ENCODE results near the gene RGS6.
"Not testable (repeated sequence)": the region's sequence is repeated elsewhere in the genome, so short reads cannot be mapped to it uniquely, and the experiment has no call there.

Gene RGS6

DNA sequence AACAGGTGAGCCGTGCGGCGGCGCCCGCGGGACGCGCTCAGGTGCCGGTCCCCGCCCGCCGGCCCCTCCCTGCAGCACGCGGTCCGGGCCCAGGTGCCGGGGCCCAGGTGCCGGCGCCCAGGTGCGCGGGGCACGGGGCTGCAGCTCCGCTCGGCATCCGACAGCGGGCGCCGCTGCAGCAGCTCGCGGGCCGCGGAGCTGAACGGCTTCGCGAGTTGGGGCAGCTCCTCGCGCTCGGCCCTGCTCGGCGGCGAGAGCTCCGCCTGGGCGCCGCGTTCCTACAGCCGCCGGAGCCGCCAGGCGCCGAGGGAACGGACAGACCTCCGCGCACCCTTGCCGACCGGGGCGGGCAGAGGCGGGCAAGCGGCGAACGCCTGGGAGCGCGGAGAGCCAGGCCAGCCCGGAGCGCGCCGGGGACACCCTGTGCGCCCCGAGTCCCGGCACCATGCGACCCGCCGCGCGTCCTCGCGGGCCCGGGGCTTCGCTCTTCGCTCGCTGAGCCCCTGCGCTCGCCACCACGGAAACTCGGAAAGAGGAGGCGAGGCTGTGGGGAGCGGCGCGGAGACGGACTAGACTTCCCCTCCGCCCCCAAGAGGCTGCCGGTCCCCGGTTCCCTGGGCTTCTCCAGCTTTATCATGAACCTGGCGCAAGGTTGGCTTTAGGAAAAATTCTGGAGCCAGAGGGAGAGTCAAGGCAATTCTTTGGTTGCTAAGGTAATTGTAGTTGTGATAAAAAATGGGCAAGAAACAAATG lies at the start of gene RGS6:
RGS6 (plus strand) TSS at position 201 of the 753 bp plus-strand sequence.
- peak; percentile 67 for DNase-seq

DNA sequence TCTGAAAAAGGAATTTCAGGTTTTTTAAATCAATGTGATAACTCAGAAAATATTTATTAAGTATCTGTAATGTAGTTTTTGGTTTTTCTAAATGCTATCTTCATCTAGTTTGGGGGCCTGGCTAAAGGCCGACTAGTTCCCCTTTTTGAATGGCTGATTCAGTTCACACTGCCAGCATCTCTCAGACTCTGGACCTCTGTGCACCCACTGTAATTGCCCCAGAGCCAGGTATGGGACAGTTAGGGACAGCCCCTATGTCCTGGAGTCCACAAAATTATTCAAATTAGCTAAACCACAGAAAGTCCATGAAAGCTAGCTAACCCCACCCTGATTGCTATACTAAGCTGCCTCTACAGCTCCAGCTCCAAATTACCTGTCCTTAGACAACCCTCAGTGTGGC lies 49.1 kb upstream of the RGS6 start:
- no peak for DNase-seq

DNA sequence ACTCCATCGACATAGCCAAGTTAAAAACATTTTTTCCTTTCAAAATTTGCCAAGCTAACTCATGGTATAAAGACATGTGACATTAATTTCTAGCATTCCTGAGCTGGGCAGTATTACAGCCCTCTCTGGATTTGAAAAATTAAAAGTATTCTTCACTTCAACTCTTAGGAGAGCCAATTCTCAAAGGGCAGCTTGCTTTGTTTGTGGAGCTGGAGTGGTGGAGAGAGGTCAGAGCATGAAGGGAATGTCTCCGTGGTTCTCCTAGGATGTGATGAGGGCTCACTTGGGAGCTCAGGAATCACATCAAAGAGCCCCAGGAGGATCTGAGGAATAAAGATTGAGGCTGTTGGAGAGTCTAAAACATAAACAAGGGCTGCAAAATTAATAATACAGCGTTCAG lies 46.9 kb upstream of the RGS6 start:
- no peak for DNase-seq

DNA sequence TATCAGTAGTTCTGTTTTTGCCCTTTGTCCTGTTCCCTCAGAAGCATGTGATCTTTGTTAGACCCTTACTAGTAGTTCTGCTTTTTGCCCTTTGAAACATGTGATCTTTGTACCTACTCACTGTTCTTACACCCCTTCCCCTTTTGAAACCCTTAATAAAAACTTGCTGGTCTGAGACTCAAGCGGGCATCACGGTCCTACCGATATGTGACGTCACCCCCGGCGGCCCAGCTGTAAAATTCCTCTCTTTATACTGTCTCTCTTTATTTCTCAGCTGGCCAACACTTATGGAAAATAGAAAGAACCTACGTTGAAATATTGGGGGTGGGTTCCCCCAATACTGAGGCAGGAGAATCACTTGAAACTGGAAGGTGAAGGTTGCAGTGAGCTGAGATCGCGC lies 44.4 kb upstream of the RGS6 start:
- not testable (repeated sequence) for DNase-seq

DNA sequence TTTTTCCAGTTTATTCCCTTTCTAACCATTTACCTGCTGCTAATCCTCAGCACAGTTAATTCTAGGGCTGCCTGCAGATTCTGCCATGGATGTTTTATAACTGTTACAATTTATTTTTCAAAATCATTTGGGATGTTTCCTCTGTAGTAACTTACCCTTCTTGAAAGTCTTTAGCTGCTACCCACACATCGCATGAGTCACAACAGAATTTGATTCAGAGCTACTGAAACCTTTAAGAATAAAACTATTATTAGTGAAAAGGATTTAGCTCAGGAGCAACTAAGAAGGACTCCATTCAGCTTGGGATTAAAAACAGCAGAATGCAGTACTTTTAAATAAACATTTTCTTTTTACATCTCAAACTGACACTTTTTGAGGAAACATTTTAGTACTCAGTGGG lies 41.7 kb upstream of the RGS6 start:
- DNase-seq: no peak

DNA sequence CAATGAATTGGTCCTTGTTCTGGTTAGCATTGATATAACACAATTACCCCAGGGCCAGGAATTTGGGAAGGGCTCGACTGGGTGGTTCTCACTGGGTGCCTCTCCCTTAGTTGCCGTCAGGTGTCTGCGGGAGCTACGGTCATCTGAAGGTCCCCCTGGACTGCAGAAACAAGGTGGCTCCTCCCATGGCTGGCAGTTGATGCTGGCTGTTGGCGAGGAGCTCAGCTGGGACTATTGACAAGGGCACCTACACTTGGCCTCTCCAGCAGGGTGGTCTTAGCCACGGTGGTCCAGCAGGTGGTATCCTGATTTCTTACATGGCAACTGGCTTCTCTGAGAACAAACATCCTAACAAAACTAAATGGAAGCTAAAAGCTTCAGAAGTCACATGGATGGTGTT lies 41.0 kb upstream of the RGS6 start:
- no peak for DNase-seq

DNA sequence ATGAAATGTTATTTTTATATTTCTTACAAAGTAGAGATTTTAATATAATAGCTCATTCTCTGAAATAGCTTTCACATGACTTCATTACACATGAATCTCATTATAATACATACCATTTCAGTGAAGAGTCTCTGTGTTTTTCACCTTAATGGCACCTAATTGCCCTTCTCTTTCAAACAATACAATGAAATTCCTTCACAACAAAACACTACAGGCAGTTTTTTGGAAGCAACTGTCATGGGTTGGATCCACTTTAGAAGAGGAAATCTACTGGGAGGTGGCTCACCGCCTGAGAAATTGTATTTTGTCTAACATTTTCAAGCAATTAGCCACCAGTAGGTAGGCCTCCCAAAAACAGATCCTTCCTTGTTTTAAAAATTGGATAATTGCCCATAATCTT lies 40.3 kb upstream of the RGS6 start:
- DNase-seq: no peak

DNA sequence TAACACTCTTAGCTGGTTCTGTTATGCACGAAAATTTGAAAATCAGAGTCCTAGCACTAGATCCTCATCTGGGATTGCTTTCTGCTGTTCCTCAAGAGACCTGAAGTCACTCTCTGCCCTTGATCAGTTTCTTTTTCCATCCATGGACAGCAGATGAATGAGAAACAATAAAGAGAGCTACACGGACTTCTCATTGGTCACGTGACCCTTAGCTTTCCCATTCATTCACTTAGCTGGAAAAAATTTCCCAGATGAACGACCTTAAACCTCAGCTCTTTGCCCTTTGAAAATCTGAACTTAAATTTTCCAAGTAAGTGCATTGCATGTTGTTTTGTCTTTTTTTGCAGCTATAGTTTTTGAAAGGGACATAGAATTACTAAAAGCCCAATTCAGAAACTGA lies 27.2 kb upstream of the RGS6 start:
- no peak for DNase-seq

DNA sequence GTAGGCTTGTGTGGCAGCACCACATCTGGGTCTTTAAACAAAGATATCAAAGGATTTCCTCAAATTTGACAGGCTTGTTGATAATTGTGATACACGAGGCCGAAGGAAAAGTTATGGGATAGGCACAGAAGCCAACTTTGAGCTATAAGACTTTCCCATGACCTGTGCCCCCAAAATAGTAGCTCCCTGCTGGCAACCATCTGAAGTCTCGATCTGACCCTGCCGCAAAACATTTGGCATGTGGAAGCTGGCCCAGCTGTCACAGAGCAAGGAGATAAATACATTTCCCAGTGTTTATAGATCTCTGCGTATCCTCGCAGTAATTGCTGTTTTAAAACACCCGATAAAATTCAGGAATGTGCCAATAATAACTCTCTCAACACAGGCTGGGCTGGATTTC lies 26.4 kb upstream of the RGS6 start:
- no peak for DNase-seq

DNA sequence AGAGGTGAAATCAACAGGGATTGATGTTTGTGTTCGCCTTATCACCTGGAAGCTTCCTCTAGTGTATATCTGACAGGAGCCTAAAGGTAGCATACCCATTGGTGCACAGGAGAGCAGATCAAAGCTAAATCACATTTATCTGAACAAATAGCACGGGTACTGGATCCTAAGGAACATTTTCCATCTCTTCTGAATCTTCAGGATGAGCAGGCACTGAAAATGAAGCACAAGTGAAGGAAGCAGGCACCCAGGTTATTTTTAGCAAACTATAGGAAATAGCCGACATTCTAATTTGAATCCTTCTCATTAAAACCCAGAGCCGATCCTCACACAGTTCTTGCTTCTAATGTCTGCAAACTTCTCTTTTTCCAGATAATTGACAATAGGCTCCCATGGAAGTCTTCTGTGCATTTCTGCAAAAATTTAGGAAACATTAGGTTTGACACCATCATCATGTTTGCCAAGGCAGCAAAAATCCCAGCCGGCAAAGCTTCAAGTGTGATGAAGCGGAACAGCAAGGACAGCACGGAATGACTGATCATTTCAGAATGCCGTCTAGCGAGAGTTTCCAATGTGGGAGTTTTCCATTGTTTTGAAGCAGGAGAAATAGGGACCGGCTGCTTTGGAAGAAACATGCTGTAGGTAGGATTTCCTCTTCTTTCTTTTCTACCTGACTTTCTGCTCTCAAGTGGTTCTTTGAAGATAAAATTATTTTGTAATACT lies 24.3 kb upstream of the RGS6 start:
- no peak for DNase-seq

DNA sequence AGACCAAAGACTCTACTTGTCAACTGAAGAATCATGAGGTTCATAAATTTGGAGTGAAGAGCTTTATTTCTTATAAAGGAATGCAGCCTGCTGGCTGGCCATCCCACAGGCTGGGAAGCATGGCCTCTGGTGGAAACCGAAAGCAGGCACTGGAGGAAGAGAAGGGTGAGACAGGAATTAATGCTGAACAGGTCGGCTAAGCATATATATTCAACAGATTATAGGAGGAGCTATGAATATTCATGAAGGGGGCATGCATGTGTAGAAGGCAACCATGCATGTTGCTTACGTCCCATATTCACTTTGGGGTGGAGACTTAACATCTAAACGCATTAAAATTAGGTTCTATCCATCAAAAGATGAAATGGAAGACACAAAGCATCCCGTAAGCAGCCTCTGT lies 20.6 kb upstream of the RGS6 start:
- no peak for DNase-seq

DNA sequence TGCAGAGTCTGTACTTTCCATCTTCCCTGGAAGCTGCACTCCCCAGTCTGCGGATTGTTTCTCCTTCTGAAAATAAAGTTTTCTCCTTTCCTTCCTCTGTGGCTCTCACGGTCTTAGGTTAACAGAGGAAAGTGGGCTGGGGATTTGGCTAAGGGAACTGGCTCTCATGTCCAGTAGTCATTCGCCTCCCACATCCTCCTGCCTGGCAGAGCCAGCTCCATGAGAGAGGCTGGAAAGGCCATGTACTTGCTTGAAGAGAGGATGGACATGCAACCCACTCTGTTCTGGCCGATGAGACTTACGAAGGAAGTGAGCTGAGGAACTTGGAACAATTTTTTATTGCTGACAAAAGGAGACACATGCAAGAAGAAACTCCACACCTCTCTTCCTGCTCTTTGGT lies 18.9 kb upstream of the RGS6 start:
- no peak for DNase-seq

DNA sequence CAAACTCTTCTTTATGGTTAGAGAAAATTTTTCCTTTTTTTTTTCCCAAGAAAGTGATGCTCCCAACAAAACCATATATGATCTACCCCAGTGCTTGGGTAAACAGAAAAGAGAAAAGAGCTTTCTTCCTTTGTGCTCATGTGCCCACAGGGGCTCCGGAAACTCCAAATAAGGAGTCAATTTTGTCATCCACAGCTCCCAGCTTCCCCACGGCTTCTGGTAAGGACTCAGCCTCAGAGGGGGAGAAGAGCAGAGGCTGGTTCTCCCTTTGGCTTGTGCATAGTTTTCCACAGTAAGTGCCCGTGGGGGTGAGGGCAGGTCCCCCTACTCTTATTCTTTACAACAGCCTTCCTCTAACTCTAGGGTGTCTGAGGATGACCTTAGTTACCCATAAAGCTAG lies 13.3 kb upstream of the RGS6 start:
- no peak for DNase-seq

DNA sequence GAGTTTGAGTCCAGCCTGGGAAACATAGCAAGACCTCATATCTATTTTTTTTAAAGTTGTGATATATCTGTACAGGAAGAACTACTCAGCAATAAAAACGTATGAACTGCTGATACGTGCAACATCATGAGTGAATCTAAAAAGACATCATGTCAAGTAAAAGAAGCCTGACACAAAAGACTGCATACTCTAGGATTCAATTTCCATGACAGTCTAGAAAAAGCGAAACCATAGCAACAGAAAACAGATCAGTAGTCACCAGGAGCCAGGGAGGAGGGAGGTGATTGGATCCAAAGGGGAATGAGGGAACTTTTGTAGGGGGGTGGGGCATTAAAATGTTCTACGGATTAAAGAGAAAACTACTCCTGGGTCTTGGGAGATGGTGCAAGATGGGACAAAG lies 8.7 kb upstream of the RGS6 start:
- DNase-seq: no peak

DNA sequence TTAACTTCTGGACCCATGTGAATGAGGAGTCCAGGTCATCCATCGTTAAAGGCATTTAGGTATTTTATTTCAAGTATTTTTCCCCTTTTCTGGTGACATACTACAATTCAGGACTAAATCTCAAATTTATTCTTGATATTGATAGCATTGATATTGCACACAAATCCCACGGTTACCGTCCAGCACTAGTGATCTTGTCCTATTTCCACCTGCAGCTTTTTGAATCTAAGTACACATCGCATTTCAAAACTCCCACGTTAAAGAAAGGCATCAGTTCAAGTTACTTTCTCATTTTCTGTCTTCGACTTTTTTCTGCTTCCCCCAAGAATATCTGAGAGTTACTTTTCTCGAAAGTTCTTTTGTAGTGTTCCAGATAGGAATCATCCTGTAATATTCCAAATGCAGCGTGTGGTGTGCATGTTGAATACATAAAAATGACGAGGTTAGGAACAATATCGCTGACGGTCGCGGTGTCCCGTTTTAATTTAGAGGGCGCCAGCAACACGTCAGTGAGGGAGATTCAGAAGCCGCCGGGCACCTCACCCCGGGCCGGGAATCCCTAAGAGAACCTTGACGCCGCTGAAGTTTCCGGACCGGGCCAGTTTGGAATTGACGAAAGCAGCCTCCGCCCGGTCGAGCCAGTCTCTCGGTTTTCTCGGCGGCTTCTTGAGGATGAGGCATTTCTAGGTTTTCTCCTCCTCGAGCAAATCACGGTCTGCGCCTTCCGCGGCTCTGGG lies 569 bp upstream of the RGS6 start:
- peak; percentile 53 for DNase-seq

DNA sequence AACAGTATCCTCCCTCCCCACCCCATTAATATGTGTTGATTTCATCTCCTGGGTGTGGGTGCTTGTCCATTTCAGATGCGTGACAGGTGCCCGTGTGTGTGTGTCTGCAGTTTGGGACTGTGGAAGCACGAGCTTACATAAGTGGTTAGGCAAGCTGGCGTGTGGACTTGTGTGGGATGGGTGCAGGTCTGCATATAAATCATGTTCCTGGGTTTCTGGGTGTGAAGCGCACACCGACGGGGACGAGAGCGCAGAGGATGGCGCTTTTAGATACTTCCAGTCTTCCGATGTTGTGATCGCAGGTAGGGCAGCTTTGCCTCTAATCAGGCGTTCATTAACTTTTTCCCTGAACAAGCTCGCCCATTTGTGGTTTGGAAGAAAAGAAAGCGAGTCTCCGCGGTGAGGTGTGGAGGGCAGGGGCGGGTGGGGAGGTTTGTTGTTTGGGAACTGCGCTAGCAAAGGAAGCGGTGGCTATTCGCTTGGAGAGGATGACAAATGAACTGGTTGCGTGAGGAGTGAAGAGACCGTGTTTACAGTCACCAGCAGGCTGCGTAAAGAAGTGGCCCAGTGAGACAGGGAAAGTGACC lies 865 bp downstream of the RGS6 start:
- DNase-seq: peak; percentile 50

DNA sequence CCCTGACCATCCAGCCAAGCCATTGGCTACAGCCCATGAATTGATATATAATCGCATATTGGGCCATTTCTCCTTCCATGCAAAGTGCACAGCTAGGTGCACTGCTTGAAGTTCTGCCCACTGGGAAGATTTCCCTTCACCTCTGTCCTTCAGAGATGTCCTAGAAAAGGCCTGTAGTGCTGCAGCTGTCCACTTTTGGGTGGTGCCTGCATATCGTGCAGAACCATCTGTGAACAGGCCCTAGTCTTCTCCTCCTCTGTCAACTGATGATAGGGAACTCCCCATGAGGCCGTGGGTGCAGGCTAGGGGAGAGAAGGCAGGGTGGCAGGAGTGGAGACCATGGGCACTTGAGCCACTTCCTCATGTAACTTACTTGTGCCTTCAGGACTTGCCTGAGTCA lies 6.0 kb downstream of the RGS6 start:
- not testable (repeated sequence) for DNase-seq

DNA sequence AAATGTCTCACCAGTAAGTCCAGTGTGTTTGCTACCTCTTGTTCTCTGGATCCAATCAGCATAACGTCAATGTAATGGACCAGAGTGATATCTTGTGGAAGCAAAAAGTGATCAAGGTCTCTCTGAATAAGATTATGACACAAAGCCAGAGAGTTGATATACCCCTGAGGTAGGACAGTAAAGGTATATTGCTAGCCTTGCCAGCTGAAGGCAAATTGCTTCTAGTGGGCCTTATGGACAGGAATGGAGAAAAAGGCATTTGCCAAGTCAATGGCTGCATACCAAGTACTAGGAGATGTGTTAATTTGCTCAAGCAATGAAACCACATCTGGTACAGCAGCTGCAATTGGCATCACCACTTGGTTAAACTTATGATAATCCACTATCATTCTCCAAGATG lies 7.1 kb downstream of the RGS6 start:
- DNase-seq: not testable (repeated sequence)

DNA sequence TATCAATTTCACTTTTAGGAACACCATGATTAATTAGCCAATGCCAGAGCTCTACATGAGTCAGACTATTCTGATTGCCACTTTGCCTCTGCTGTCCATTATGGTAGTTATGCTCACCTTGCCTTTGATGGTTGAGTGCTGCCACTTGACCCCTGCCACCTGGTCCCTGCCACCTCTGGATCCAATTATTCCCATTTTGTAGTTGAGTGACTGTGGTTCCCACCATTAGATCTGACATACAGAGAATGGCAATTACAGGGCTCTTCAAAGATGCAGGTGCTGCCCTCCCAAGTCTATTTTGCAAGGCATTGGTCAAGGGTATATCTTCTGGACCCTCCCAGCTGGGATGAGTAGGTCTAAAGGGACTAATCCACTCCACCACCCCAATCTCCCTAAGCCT lies 8.3 kb downstream of the RGS6 start:
- DNase-seq: not testable (repeated sequence)

DNA sequence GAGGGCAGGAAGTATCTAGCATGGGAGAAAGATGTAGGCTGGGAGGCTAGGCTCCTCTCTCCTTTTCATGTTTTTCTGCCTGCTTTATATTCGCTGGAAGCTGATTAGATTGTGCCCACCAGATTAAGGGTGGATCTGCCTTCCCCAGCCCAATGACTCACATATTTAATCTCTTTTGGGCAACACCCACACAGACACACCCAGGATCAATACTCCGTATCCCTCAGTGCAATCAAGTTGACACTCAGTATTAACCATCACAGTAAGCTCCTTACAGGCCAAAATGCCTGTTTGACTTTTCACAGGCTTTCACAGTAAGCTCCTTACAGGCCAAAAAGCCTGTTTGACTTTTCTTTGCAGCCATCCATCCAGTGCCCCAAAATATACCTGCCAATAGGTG lies 9.4 kb downstream of the RGS6 start:
- DNase-seq: not testable (repeated sequence)

DNA sequence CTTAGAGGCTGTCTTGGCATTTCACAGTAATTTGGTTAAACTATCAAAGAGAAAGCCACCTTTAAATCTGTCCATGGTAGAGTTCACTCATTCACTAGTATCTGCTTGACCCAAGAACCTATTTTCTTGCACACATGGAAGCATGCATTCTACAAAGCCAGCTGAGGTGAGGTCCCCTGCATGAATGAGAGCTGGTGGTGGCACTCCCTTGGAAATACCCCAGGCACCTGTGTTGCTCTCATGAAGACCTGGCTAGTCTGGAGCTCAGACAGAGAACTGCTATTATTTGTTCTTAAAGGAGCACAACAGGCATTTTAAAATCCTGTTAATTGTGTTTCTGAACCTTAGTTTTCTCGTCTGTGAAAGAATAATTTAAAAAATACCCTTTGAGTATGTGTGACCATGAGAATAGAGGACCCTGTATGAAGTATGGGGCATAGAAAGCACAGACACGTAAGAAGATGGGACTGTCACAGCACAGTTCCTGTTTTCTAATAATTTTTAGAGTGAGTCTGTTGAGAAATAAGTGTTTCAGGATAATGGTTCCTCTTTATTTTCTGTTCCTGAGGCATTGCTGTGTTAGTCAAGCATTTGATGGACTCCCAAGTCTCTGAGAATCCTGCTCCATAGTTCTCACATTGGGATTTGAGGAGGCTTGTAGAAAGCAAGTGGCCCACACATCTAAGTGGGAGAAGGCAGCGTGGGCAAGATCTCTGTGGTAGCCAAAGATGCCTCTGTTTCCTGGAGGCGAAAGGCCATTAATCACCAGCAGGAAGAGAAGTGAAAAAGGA lies 10.9 kb downstream of the RGS6 start:
- DNase-seq: no peak

DNA sequence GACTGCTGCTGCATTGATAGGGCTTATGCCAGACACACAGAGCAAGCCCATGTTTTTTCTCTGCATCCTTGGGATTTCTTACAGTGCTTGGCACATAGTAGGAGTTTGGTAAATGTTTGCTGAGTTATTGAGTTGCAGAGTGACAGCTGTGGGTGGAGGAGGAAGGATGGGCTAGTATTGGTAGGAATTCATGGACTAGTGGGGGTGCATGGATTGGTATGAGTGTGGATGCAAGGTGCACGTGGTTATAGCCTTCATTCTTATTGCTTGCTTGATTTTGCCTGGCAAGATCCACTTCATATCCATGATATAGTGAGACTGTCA lies 11.4 kb downstream of the RGS6 start:
- DNase-seq: no peak

DNA sequence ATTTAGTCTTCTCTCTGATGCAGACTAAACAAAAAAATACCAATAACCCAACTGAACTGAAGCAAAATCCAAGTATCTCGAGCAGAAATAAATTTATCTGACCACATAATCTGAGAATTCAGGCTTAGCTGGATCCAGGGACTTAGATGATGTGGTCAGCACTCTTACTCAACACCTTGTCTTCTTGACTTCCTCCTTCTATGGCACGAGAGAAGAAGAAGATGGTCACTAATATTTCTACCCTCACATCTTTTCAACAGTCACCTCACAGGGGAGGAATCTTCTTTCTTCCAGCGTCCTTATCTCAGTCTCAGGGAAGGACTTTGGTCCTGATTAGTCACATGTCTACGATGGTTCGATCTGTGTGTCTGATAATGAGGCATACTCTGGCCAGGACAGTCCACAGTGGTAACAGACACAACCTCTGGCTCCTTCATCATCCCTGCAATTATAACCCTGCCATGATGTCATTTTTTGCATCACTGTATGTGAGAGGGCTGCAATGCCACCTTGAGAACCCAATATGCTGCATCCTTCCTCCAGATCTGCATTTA lies 15.8 kb downstream of the RGS6 start:
- no peak for DNase-seq

Measured in right forelimb (tissue), 1 donor.